GM21723 (cell line): Measurements from ENCODE around the gene SST.
"Not testable (repeated sequence)": the region's sequence is repeated elsewhere in the genome, so short reads cannot be mapped to it uniquely, and the experiment has no call there.

Source experiments
- ATAC-seq: cut with Tn5 transposase; IDR thresholded peaks from one replicate; pipeline ENCODE4 v1.9.1; 2021; ENCODE audit warnings: mild to moderate bottlenecking, moderate library complexity; ENCODE audit not compliant: unreplicated experiment

SST gene

DNA sequence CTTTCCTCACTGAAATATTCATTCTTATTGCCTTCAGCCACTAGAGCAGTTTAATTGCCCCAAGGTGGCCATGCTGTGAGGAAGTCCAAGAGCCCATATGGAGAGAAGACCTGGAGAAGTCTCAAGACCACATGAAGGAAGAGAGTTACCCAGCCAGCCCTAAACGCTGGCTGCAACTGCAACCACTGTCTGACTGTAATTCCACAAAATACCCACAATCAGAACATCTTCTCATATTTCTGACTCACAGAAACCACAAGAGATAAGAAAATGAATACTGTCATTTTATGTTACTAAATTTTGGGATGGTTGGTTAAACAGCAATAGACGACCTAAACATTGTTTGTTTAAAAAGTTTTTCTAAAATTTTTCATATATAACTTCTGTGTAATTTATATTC is 14.7 kb upstream of the SST start:
- no peak for ATAC-seq

DNA sequence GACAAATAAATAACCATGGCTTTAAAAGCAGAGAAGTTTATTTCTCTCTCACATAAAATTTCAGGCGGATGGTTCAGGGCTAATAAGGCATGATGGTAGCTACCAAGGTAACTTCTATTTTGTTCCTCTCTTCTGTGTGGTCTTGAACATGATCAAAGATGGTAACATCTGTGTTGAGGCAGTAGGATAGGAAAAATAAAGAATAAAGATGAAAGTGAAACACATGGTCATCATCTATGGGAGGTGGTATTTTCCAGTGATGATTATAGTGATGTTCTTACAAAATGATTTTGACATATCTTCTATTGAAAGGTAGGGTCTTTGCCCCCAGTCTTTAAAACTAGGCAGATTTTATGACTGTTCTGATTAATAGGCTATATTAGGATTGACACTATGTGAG is 14.2 kb upstream of the SST start:
- ATAC-seq = no peak

DNA sequence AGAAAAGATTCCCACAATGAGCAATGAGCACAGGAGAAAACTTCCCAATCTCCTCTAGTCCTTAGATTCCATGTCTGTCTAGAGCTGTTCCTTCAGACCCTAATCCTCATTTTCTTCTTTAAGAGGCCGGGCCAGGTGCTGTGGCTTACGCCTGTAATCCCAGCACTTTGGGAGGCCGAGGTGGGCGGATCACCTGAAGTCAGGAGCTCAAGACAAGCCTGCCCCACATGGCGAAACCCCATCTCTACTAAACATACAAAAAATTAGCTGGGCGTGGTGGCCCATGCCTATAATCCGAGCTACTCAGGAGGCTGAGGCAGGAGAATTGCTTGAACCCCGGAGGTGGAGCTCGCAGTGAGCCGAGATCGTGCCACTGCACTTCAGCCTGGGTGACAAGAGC is 11.6 kb upstream of the SST start:
- ATAC-seq = not testable (repeated sequence)

DNA sequence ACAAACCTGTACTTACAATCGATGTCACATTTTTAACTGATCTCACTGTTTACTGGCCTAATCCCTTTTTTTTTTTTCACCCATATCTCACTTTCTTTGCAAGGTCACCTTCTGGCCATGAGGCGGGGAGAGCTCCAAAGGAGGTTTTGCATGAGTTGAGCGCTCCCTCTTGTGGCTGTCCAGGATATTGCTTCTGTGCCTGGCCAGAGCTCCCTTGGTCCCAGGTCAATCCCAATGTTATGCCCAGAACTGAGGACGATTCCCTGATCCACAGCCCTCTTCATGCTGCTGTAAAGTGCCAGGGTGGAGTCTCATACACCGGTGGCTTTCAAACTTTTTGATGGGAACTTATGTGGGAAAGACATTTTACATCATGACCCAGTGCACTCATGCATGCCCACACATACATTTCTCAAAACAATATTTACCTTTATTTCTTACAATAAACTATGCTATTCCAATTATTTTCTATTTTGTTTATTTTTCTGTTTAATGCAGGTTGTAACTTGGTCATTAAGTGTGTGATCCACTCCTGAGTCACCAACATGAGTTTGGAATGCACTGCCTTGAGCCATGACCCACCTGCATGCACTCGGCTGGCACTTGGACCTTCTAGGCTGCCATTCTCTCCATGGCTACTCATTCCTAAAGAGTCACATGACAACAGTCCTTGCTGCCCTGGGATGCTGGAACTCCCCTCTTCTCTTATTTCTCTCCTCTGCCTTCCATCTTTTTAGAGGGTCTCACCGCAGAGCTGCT is 9.6 kb upstream of the SST start:
- ATAC-seq = peak; percentile 86

DNA sequence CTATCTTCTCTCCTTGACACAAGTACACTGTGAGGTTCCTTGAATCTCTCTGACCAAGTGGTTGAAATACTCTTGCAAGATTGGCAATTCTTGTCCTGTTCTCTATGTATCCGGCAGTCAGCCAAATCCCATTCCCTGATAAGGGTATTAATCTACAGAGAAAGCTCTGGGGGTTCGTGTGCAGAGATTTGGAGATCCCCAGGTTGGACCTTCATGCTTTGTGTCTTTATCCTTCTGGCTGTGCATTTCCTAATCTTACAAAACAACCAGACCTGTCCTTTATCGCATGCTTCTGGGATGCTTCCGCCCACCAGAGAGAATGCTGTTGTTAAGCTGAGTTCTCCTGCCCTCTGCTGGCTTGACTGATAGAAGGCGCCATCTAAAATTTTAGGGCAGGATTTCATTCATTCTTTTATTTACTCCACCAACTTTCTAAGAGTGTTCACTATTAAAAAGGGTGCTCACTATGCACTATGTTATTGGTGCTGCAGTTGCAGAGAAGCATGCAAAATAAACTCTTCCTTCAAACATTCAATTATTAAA is 8.6 kb upstream of the SST start:
- ATAC-seq = no peak

DNA sequence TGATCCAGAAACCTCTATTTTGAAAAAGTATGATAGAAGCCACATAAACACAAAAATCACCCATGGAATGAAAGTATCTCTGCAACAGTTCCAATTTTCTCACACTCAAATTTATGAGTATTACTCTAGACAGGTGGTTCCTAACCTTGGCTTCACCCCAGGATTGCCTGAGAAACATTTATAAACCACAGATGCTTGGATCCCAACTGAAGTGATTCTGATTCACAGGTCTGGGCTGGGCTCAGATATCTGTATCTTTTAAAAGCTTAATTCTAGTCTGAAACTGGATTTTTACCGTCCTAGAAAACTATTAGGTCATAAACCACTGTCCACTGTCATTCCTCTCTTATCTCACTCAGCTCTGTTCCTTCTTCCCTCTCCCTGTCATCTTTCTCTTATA is 7.4 kb upstream of the SST start:
- no peak for ATAC-seq

DNA sequence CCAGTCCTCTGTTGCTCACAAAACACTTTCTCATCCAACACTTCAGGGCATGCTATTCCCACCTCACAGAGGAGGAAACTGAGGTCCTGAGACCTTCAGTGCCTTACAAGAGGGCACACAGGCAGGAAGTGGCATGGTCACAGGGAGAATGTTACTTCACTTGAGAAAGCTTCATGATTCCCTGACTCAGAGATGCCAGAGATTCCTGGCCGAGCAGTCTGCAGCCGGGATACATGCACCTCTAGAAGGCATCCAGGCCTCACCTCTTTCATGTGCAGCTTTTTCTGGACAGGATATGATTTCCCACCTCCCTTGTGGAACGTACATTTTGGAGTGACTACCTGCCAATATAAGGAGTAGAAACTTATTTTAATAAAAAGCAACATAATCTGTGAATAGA is 2.8 kb upstream of the SST start:
- no peak for ATAC-seq

DNA sequence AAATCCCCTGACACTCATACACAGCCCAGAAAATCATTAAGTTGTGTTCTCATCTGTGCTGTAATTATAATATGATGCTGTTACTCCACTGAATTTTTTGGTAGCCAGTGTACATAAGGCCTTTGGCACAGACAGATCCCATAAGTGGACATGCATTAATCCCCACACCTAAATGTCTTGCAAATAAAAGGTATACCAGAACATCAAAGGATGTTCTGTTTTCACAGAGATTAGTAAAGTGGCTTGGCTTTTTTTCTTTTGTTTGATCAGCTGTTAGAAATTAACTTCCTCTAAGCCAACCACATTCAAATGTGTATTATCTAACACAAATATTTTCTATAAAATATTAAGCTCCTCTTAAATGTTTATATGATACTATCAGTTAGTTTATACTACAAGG is 2.7 kb downstream of the SST start:
- ATAC-seq = no peak

DNA sequence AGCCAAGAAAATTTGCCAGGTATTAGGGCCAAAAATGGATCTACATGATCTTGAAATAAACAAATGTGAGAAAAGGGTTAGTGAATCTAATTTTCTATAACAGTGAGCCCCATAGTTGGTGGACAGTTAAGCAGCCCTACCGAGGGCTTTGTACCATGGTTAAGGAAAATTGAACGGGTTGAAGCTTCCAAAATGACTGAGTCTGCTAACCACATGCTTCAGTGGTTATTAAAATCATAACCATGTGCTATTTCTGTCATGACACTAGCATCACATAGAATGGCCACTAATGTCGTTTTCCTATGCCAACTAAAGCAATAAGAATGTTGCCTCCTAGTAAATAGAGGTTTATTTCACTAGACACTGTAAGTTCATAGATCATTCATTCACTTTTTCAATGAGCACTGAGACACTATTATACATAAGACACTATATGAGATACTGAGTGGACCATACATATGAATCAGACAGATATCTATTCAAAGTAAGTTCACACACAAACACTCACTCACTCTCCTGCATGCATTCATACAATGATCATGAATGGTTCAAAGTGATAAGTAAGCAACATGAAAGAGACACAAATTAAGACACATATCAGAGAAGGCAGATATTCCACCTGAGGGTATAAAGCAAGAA is 4.3 kb downstream of the SST start:
- ATAC-seq = no peak

DNA sequence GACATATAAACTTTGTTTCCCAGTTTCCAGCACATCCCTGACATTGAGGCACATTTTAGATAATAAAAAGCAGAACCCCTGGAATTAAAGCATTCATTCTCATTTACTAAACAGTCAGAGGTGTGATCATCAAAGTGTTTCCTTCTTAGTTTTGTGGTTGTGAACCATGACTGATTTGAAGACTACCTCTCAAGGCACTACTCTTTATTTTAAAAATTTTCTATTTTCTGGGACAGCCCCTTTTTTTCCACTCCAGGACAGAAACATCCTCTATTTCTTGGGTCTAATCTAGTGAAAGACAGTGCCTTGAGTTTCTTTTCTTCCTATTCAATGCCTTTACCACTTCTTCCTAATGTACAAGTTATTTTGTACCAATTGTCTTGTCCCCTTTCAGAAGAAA is 5.2 kb downstream of the SST start:
- no peak for ATAC-seq

DNA sequence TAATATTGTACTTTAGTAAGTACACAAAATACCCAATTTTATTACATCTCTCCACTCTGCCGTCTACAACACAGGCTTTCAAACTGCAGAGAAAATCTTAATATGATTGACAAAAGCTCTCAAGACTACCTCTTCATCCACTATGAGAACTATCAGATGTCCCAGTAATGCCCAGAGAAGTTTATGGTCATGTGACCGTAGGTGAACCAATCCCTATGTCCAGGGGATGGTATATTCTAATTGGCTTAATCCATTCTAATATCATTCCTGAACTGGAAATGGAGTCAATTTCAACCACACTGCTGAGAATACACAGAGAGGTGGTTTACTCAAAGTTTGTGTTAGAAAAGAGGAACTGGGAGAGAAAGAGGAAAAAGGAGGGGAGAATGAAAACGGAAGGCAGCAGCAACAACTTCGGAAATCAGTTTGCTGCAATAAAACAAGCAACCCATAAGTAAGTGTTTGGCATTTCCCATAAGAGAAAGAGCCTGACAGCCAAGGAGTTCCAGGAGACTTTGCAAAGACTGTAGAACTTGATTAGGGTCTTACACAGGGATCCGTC is 7.3 kb downstream of the SST start:
- ATAC-seq = no peak

DNA sequence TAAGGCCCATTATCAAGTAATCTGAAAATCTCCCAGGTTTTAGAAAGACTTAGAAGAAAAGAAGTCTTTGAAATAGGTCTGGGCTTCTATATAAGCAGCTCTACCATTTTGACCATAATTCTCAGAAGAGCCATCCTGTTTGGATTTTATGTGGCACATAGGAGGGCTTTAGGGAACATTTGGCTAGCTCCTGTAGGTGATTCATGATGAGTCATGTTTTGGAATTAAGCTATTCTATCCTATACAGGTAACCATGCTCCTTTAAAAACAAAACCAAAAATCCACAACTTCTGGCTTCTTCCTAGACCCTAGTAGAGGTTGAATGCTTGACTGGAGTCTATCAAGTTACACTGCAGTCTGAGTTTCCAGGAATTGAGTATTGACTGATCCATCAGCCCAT is 8.9 kb downstream of the SST start:
- no peak for ATAC-seq

DNA sequence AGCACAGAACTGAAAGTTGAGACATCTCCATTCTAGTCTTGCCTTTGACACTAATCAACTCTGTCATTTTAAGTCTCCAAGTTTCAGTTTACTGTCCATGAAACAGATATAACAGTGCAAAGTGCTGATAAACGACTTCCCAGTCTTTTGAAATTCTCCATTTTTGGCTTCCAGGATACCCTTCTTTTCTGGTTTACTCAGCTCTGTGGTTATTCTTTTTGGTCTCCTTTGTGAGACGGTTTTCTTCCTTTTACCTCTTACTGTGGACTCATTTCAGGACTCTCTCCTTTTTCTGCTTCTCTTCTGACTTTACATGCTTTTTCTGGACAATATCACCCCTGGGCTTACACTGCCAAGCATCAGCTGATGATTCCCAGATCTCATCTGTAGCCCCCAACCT is 18.9 kb downstream of the SST start:
- no peak for ATAC-seq

DNA sequence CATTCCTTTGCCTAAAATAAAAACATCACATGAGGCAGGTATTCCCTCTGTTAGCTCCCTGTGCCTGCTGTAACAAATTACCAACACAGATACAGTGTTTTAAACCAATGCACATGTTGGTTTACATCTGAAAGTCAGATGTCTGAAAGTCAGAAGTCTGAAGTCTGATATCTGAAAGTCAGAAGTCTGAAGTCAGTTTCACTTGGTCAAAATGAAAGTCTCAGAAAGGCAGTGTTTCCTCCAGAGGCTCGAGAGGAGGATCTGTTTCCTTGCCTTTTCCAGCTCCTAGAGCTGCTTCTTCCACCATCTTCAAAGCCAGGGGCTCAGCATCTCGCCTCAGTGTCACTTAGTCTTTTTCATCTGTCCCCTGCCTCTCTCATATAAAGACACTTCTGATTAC is 22.0 kb downstream of the SST start:
- peak; percentile 90 for ATAC-seq

DNA sequence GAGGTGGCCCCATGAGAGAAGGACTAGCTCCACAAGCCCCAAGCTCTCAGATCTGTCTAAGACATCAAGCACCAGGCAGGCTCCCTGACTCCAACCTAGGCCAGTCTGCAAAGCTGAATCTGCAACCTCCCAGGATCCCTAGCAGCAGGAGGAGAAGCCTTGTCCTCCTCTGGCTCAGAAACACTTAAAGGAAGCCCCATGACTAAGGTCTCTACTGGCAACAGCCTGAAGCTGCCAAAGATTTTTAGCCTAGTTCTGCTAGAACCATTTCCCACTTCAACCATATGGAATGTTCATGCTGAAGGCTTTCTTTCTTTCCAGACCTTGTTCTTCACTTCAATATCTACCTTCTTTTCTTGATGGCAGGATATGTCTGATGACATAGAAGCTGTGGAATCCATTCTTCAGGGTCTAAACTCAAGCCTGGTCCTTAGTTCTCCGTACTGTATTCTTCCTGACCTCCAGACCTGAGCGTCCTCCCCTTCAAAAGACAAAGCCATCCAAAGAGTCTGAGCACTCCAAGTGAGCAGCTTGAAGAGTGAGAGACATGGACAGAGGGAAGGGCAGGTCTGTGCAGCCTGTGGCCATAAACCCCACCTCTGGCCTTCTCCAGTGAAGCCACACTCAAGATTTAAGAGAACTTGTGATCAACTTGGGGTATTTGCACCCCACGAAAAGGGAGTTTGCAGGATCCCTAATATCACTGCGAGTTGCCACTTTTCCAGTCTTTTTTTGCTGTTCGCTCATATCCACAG is 23.1 kb downstream of the SST start:
- no peak for ATAC-seq

DNA sequence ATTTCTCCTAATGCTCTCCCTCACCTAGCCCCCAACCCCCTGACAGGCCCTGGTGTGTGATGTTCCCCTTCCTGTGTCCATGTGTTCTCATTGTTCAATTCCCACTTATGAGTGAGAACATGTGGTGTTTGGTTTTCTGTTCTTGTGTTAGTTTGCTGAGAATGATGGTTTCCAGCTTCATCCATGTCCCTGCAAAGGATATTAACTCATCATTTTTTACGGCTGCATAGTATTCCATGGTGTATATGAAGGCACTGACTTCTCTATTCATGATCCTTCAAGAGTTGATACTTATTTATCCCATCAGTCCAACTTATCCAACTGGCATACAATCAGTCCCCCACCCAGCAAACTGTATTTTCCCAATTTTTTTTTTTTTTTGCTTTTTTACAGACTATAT is 24.8 kb downstream of the SST start:
- not testable (repeated sequence) for ATAC-seq

DNA sequence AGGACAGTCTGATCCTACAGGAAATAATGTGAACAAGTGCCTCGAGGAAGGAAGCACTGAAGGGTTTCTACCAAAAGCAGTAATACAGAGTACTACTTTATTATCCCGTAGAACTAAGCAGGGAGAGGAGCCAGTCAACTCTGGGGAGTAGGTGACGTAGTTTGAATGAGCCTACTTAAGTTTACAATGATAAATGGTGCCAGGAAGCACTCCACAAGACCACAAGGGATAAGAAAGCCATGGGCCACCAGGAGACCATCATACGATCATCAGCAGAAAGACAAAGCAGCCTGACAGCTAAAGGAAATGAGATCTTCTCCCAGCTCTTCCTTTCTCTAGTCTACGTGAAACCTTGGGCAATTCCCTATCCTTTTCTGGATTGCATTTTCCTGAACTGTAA is 27.3 kb downstream of the SST start:
- no peak for ATAC-seq

DNA sequence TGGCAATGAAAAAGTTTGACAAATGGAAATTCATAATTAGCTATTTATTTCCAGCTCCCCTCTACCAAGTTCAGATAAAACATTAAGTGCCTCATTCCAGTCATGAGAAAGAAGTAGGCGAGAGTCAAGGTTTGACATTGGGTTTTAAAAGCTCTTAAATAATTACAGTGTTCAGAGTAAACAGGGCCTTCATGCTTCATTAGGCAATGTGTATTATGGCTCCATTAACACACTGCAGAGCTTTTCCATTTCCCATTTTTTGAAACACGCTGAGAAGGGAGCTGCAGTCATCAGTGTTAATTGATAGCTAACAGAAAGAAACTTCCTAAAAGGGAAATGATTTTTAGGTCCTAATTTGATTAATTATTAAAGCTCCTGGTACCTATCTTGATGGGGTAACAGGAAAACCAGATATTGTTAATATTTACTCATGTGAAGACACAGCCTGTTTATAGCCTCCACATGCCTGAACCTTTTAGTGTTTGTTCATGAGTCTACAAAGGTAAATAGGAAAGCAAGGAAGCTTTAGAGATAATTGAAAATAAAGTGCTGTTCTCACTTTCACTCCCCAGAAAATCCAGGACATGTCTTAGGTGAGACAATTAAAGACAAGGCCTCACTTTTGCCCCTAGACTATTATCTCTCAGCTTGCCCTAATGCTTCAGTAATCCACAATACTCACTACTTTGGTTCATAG is 28.7 kb downstream of the SST start:
- ATAC-seq = no peak

DNA sequence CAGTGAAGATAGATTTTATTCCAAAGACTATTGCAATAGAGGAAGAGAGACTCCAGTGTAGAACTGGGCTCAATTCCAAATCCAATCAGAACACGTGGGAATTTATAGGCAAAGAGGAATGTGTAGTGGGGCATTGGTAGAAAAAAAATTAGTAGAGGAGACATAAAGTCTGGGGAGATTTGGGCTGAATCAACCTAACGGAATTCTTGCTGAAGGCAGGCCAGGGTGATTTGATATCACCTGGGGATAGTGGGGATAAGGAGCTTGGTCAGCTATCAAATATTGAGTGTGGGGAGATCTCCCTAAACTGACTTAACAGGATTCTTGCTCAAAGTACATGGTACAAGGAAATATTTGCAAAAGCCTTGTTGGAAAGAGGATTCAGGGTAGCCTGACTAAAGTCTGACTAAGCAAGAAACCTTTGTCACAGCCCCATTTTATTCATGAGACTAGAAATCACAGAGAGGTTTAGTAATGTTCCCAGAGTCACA is 29.6 kb downstream of the SST start:
- no peak for ATAC-seq

DNA sequence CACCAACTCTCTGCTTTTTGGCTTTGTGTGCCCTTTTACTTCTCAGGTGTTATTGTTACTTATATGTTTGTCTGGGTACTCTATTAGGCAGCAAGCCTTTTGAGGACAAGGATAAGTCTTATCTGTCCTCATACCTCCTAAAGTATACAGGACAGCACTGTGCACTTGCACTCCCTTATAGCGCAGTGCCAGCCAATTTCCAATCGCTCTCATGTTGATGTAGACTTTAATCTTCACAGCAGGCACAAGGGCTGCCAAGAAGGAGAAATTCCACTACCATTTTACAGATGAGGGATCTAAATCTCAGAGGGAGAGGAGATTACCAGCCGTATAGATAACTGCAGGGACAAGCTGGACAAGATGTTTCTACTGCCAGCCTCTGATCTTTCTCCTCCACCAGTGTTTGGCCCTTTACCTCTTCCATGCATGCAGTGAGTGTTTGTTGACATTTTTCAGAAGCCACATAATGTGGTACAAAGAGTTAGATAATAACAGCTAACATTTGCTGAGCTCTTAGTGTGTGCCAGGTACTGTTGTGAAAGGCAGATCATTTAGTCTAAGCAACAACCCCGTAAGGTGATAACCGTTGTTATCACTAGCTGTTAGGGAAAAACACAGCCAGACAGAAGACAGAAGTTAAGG is 30.1 kb downstream of the SST start:
- ATAC-seq = no peak
